ENCODE results near the gene CADM3. TPM values are rescaled to one million over a fixed set of nuclear protein-coding genes. Genes with fewer than 3 reads are reported as not detected.

The CADM3 gene
- total and polyA plus RNA-seq, 2 of the 8 experiments (the other 6 are each of a cell fraction or from before 2014, with no cell fraction given): 8.3 to 8.5 TPM

DNA sequence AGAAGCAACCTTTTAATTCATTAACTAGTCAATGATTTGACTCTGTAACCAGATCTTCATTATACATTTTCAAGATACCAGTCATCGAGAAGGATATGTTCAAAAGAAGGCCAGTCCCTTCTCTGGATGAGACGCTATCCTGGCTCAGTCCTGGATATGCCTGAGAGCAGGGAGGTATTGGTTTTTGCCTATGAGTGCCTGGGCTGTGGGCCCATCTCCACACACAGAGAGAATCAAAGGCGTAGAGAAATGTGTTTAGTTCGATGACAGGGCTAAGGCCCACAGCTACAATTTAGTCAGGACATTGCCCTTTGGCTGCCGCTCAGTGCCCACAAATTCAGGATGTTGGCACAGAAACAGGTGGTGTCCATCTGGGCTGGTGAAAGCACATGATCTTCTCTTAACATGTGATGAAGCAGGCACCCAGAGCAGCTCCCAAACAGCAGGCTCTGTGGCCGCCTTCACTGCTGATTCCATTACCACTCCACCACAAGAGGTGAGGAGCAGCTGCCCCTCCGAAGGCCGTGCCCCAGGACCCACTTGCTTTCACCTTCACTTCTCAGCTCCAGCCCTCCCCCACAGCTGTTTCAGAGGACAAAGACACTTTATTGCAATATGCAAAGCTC is 58.0 kb downstream of the CADM3 start (continued):
- no peak for TF ChIP-seq CEBPB (IDR thresholded peaks at IDR 0.05; ENCODE audit: low read depth, low read length)

All from H1 (cell line).